ENCODE results near the gene PPP1R9B.

- TF ChIP-seq CTCF (conservative IDR thresholded peaks at IDR 0.05; ENCODE audit: low read depth, low read length) (no peak), EZH2 (IDR thresholded peaks at IDR 0.05; ENCODE audit: borderline replicate concordance, low read depth, low read length, poor library complexity, severe bottlenecking) (no peak)
These were observed 61.3 kb downstream of the PPP1R9B start for GRCh38 chr17:50088952-50089825.
